NT2/D1 (cell line): ENCODE data around the gene RPAP2.
A peak's percentile ranks its signal among the peaks of the same experiment; 100 is the strongest.
"Not testable (repeated sequence)": the region's sequence is repeated elsewhere in the genome, so short reads cannot be mapped to it uniquely, and the experiment has no call there.

ENCODE experiments used
- DNase-seq: peaks from one replicate; pipeline ENCODE4 v3.0.0-alpha.2; 2011; ENCODE audit warnings: low read depth, low spot score
- H3K27me3 ChIP-seq: 2 replicates; pipeline ENCODE4 v1.6.0; 2011; ENCODE audit warnings: mild to moderate bottlenecking; ENCODE audit not compliant: insufficient read length, insufficient read depth
- H3K36me3 ChIP-seq: 2 replicates; pipeline ENCODE4 v1.6.1; 2011; ENCODE audit warnings: mild to moderate bottlenecking, low read length, mixed read lengths; ENCODE audit not compliant: insufficient read depth, insufficient read length
- H3K4me1 ChIP-seq: 2 replicates; pipeline ENCODE4 v1.5.1; 2011; ENCODE audit not compliant: insufficient read depth, insufficient read length
- H3K4me3 ChIP-seq: 2 replicates; pipeline ENCODE4 v1.5.1; 2011; ENCODE audit warnings: low read depth; ENCODE audit not compliant: insufficient read length
- H3K9ac ChIP-seq: 2 replicates; pipeline ENCODE4 v1.6.0; 2011; ENCODE audit warnings: low read depth; ENCODE audit not compliant: insufficient read length
- H3K9me3 ChIP-seq: 2 replicates; pipeline ENCODE4 v1.5.1; 2011; ENCODE audit warnings: mild to moderate bottlenecking, low read length; ENCODE audit not compliant: insufficient read depth
- SUZ12 ChIP-seq: IDR thresholded peaks from 2 replicates; pipeline ENCODE4 v1.6.1; 2011; ENCODE audit not compliant: insufficient read length, insufficient read depth; ENCODE audit errors: extremely low read depth
- YY1 ChIP-seq: IDR thresholded peaks from 2 replicates; pipeline ENCODE4 v1.6.1; 2011; ENCODE audit not compliant: insufficient read length, insufficient read depth
- ZNF274 ChIP-seq: IDR thresholded peaks from 2 replicates; pipeline ENCODE4 v1.6.1; 2011; ENCODE audit warnings: mild to moderate bottlenecking, low read depth, low read length

The RPAP2 gene

GRCh38 chr1:92277105-92277723 lies 21.6 kb upstream of the RPAP2 start:
- DNase-seq, result no peak
- Histone ChIP-seq H3K9me3 (no peaks in the 10 kb centered on the region), H3K4me1 (no peaks in the 10 kb centered on the region), H3K36me3 (peaks cover 72% of the 10 kb centered on the region), H3K4me3 (no peak overlapping the region), H3K9ac (no peak overlapping the region), H3K27me3 (no peaks in the 10 kb centered on the region)
- TF ChIP-seq YY1 (no peak), ZNF274 (no peak), SUZ12 (no peak)

GRCh38 chr1:92279781-92280180 lies 19.1 kb upstream of the RPAP2 start:
- H3K4me1 ChIP-seq, H3K27me3 ChIP-seq, H3K4me3 ChIP-seq, DNase-seq, H3K9ac ChIP-seq, H3K9me3 ChIP-seq: not testable (repeated sequence)
- peaks cover 49% of the 10 kb centered on the region for H3K36me3 ChIP-seq

GRCh38 chr1:92281411-92281810 lies 17.4 kb upstream of the RPAP2 start:
- H3K4me1 ChIP-seq, H3K27me3 ChIP-seq, H3K9me3 ChIP-seq, DNase-seq, H3K9ac ChIP-seq, H3K4me3 ChIP-seq: not testable (repeated sequence)
- peaks cover 44% of the 10 kb centered on the region for H3K36me3 ChIP-seq

GRCh38 chr1:92291372-92291999 lies 7.4 kb upstream of the RPAP2 start:
- no peaks in the 10 kb centered on the region for H3K9me3 ChIP-seq
- peaks cover 75% of the 10 kb centered on the region for H3K36me3 ChIP-seq
- no peak overlapping the region for H3K4me3 ChIP-seq
- DNase-seq, result peak; percentile 36
- H3K27me3 ChIP-seq, result no peaks in the 10 kb centered on the region
- no peaks in the 10 kb centered on the region for H3K4me1 ChIP-seq
- no peak overlapping the region for H3K9ac ChIP-seq
- TF ChIP-seq ZNF274 (no peak), SUZ12 (no peak), YY1 (no peak)

GRCh38 chr1:92298213-92298572 lies 666 bp upstream of the RPAP2 start:
- Histone ChIP-seq H3K4me1 (no peaks in the 10 kb centered on the region), H3K27me3 (no peaks in the 10 kb centered on the region), H3K9ac (peak overlapping the region; percentile 98), H3K9me3 (no peaks in the 10 kb centered on the region), H3K36me3 (peaks cover 56% of the 10 kb centered on the region), H3K4me3 (peak overlapping the region; percentile 99)
- DNase-seq, result no peak
- no peak for TF ChIP-seq YY1
- TF ChIP-seq SUZ12, result no peak
- no peak for TF ChIP-seq ZNF274

- H3K36me3 ChIP-seq, result peaks cover 59% of the 10 kb centered on the region
- DNase-seq, result no peak
- H3K4me3 ChIP-seq, result peak overlapping the region; percentile 99
- no peaks in the 10 kb centered on the region for H3K4me1 ChIP-seq
- peak overlapping the region; percentile 98 for H3K9ac ChIP-seq
- no peaks in the 10 kb centered on the region for H3K9me3 ChIP-seq
- H3K27me3 ChIP-seq, result no peaks in the 10 kb centered on the region
- TF ChIP-seq ZNF274 (no peak), YY1 (no peak), SUZ12 (no peak)
These were observed 755 bp downstream of the RPAP2 start for GRCh38 chr1:92299477-92300150.

- H3K4me3 ChIP-seq, result no peak overlapping the region
- no peak for TF ChIP-seq YY1
- TF ChIP-seq ZNF274, result no peak
- no peak for TF ChIP-seq SUZ12
- peak overlapping the region; percentile 18 for H3K9ac ChIP-seq
- peaks cover 58% of the 10 kb centered on the region for H3K36me3 ChIP-seq
- H3K4me1 ChIP-seq, result no peaks in the 10 kb centered on the region
- no peak for DNase-seq
- no peaks in the 10 kb centered on the region for H3K9me3 ChIP-seq
- H3K27me3 ChIP-seq, result no peaks in the 10 kb centered on the region
These were observed 2.2 kb downstream of the RPAP2 start for GRCh38 chr1:92301021-92301420.

- TF ChIP-seq YY1 (no peak), ZNF274 (no peak), SUZ12 (no peak)
- no peaks in the 10 kb centered on the region for H3K9me3 ChIP-seq
- no peaks in the 10 kb centered on the region for H3K4me1 ChIP-seq
- no peaks in the 10 kb centered on the region for H3K27me3 ChIP-seq
- no peak overlapping the region for H3K9ac ChIP-seq
- peaks cover 71% of the 10 kb centered on the region for H3K36me3 ChIP-seq
- no peak for DNase-seq
- H3K4me3 ChIP-seq, result no peak overlapping the region
These were observed 7.2 kb downstream of the RPAP2 start for GRCh38 chr1:92306020-92306419.
